ENCODE results near the gene SGK1.
"Not testable (repeated sequence)": the region's sequence is repeated elsewhere in the genome, so short reads cannot be mapped to it uniquely, and the experiment has no call there.

GRCh38 chr6:134180540-134180939, 137.4 kb downstream of the SGK1 start:
- TF ChIP-seq EZH2 (IDR thresholded peaks at IDR 0.05; ENCODE audit: borderline replicate concordance, low read length), result not testable (repeated sequence)
- TF ChIP-seq, protein P1, sequence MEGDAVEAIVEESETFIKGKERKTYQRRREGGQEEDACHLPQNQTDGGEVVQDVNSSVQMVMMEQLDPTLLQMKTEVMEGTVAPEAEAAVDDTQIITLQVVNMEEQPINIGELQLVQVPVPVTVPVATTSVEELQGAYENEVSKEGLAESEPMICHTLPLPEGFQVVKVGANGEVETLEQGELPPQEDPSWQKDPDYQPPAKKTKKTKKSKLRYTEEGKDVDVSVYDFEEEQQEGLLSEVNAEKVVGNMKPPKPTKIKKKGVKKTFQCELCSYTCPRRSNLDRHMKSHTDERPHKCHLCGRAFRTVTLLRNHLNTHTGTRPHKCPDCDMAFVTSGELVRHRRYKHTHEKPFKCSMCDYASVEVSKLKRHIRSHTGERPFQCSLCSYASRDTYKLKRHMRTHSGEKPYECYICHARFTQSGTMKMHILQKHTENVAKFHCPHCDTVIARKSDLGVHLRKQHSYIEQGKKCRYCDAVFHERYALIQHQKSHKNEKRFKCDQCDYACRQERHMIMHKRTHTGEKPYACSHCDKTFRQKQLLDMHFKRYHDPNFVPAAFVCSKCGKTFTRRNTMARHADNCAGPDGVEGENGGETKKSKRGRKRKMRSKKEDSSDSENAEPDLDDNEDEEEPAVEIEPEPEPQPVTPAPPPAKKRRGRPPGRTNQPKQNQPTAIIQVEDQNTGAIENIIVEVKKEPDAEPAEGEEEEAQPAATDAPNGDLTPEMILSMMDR (conservative IDR thresholded peaks at IDR 0.05 in 1 of 2, IDR thresholded peaks at IDR 0.05 in 1 of 2; ENCODE audit: extremely low read depth in 1 of 2, insufficient read depth in 1 of 2, low read depth in 1 of 2, low read length in 2 of 2), result not testable (repeated sequence)

Measured in mammary epithelial cell (primary cell).